Sigmoid colon (tissue), 7 donors: ENCODE results near the gene GDF10. TPM values are rescaled to one million over a fixed set of nuclear protein-coding genes. Genes with fewer than 3 reads are reported as not detected.

Experiments used
- DNase-seq: peaks from one replicate; pipeline ENCODE4 v3.0.0-alpha.2; 2019
- H3K27ac ChIP-seq, 4 donors: fragments of 200-600 bp; sonication (generic); one replicate each; pipeline ENCODE4 v1.5.1; 2016 to 2019; ENCODE audit warnings: mild to moderate bottlenecking in 1 of 4
- H3K27me3 ChIP-seq, 3 donors: fragments of 200-600 bp; sonication (generic); one replicate each; pipeline ENCODE4 v1.5.1; 2019; ENCODE audit warnings: mild to moderate bottlenecking in 1 of 3
- H3K36me3 ChIP-seq, 4 donors: fragments of 200-600 bp; sonication (generic); one replicate each; pipeline ENCODE4 v1.5.1; 2016 to 2019
- H3K4me1 ChIP-seq, 4 donors: fragments of 200-600 bp; sonication (generic); one replicate each; pipeline ENCODE4 v1.5.1; 2017 to 2019
- H3K4me3 ChIP-seq, 4 donors: fragments of 200-600 bp; sonication (generic); one replicate each; pipeline ENCODE4 v1.5.1; 2017 to 2019; ENCODE audit warnings: mild to moderate bottlenecking in 2 of 4, moderate library complexity in 1 of 4
- H3K9me3 ChIP-seq, 4 donors: fragments of 200-600 bp in 3 of 4; sonication (generic) in 3 of 4; one replicate each; pipeline versions ENCODE4 v1.5.1 to v1.6.1; 2013 to 2019
- EP300 ChIP-seq, 4 donors: sonication (generic); formaldehyde crosslinking; IDR thresholded peaks; one replicate each; pipeline ENCODE4 v1.6.1; 2017; ENCODE audit warnings: antibody characterized with exemption in 4 of 4
- POLR2A ChIP-seq, 2 donors: fragments of 450-650 bp; IDR thresholded peaks; one replicate each; pipeline ENCODE4 v1.6.1; 2016; ENCODE audit warnings: antibody characterized with exemption in 2 of 2, mild to moderate bottlenecking in 2 of 2, moderate library complexity in 2 of 2
- POLR2AphosphoS5 ChIP-seq, 4 donors: sonication (generic); formaldehyde crosslinking; IDR thresholded peaks; one replicate each; pipeline ENCODE4 v1.6.1; 2017; ENCODE audit warnings: antibody characterized with exemption in 4 of 4
- WGBS, 2 donors: extraction: QIAGEN DNeasy Blood & Tissue Kit; methylation state at CpG; one replicate each; pipeline ENCODE4 v1.1.7; 2013; 5-methylcytosine and 5-hydroxymethylcytosine counted together
- intact Hi-C: fragments of 100-400 bp; cut with DNase I; formaldehyde crosslinking; loops from one replicate; pipeline ENCODE4 v1.15.1; 2023
- polyA plus RNA-seq, 3 donors: library from polyadenylated mRNA; stranded (reverse); fragments of 200-250 nt; gene quantifications; one replicate each; pipeline ENCODE4 v1.2.3, GENCODE V29; 2013
- total RNA-seq, 4 donors: library from RNA; depleted of rRNA; stranded (reverse); fragments of >200 nt; gene quantifications; one replicate each; pipeline ENCODE4 v1.1.0, GENCODE V29; 2016
- TF ChIP-seq, protein P1 (sequence below), 4 experiments: fragments of 450-650 bp in 3 of 4; fragments of 200-600 bp in 1 of 4; IDR thresholded peaks; one replicate each; pipeline ENCODE4 v1.5.1; 2016 to 2019; ENCODE audit warnings: antibody characterized with exemption in 4 of 4, mild to moderate bottlenecking in 3 of 4, moderate library complexity in 2 of 4
- donor health status: healthy with polysubstance abuse.
- donor health status: Bipolar disorder and iron deficiency.
- donor health status: healthy.

GDF10 gene
- total and polyA plus RNA-seq, 7 donors, result 0.67 to 11.9 (median 4.4) TPM; not detected in 2

DNA sequence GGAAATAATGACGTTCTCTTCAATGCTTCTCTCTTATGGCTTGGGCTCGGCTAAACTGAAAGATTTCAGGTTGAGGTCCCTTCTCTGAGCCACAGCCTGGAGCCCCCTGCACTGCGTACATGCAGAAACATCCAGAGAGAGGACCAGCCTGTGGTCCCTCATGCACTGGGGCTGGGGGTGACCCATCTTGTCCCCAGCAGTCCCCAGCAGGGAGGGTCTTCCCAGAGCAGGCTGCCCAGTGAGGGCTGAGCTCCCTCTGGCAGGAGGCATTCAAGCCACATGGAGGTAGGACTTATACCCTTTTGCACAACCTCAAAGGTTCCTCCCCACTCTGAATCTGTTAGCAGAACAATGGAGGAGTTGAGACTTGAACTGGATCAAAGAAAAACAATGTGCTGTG lies 7.4 kb downstream of the GDF10 start:
- intact Hi-C loops, result no loop called here
- 90 to 91% methylated on average over 3 of the region's 3 CpGs for WGBS, 2 donors
- Histone ChIP-seq H3K27me3 (peaks cover 0 to 13% (median 8%) of the 10 kb centered on the region in 3 donors), H3K36me3 (no peaks in the 10 kb centered on the region), H3K27ac (no peak overlapping the region), H3K9me3 (no peaks in the 10 kb centered on the region), H3K4me3 (no peak overlapping the region), H3K4me1 (peaks cover 0 to 5% (median 1%) of the 10 kb centered on the region in 4 donors)
- no peak for DNase-seq
- TF ChIP-seq, protein P1, sequence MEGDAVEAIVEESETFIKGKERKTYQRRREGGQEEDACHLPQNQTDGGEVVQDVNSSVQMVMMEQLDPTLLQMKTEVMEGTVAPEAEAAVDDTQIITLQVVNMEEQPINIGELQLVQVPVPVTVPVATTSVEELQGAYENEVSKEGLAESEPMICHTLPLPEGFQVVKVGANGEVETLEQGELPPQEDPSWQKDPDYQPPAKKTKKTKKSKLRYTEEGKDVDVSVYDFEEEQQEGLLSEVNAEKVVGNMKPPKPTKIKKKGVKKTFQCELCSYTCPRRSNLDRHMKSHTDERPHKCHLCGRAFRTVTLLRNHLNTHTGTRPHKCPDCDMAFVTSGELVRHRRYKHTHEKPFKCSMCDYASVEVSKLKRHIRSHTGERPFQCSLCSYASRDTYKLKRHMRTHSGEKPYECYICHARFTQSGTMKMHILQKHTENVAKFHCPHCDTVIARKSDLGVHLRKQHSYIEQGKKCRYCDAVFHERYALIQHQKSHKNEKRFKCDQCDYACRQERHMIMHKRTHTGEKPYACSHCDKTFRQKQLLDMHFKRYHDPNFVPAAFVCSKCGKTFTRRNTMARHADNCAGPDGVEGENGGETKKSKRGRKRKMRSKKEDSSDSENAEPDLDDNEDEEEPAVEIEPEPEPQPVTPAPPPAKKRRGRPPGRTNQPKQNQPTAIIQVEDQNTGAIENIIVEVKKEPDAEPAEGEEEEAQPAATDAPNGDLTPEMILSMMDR (IDR thresholded peaks at IDR 0.05), result no peak
- no peak for TF ChIP-seq EP300 (IDR thresholded peaks at IDR 0.05)
- TF ChIP-seq POLR2AphosphoS5 (IDR thresholded peaks at IDR 0.05), result no peak
- no peak for TF ChIP-seq POLR2A (IDR thresholded peaks at IDR 0.05)

GRCh38 chr10:47308775-47309174 lies 8.8 kb downstream of the GDF10 start:
- Histone ChIP-seq H3K27me3 (peaks cover 0 to 4% (median 0%) of the 10 kb centered on the region in 3 donors), H3K4me3 (no peak overlapping the region), H3K4me1 (peaks cover 0 to 5% (median 1%) of the 10 kb centered on the region in 4 donors), H3K27ac (no peak overlapping the region), H3K36me3 (no peaks in the 10 kb centered on the region), H3K9me3 (no peaks in the 10 kb centered on the region)
- no peak for DNase-seq
- 84 to 85% methylated on average over 9 of the region's 9 CpGs for WGBS, 2 donors
- TF ChIP-seq POLR2AphosphoS5 (IDR thresholded peaks at IDR 0.05) (no peak), EP300 (IDR thresholded peaks at IDR 0.05) (no peak), POLR2A (IDR thresholded peaks at IDR 0.05) (no peak)
- TF ChIP-seq, protein P1 (IDR thresholded peaks at IDR 0.05), result no peak
- intact Hi-C loops, result no loop called here

GRCh38 chr10:47309408-47310089 lies 9.6 kb downstream of the GDF10 start:
- no peak for DNase-seq
- H3K4me3 ChIP-seq, result no peak overlapping the region
- no peak for TF ChIP-seq POLR2AphosphoS5 (IDR thresholded peaks at IDR 0.05)
- no peak for TF ChIP-seq EP300 (IDR thresholded peaks at IDR 0.05)
- TF ChIP-seq, protein P1 (IDR thresholded peaks at IDR 0.05), result no peak
- no peak for TF ChIP-seq POLR2A (IDR thresholded peaks at IDR 0.05)
- H3K27ac ChIP-seq, result no peak overlapping the region
- H3K36me3 ChIP-seq, result no peaks in the 10 kb centered on the region
- intact Hi-C loops, result loop anchor here (2.0 kb wide), 2 partner anchors 263 to 285 kb away; no protein-coding TSS in a partner anchor
- H3K4me1 ChIP-seq, result peaks cover 0 to 5% (median 1%) of the 10 kb centered on the region in 4 donors
- peaks cover 0 to 4% (median 0%) of the 10 kb centered on the region in 3 donors for H3K27me3 ChIP-seq
- H3K9me3 ChIP-seq, result no peaks in the 10 kb centered on the region
- WGBS, 2 donors, result 88 to 89% methylated on average over 34 of the region's 34 CpGs

DNA sequence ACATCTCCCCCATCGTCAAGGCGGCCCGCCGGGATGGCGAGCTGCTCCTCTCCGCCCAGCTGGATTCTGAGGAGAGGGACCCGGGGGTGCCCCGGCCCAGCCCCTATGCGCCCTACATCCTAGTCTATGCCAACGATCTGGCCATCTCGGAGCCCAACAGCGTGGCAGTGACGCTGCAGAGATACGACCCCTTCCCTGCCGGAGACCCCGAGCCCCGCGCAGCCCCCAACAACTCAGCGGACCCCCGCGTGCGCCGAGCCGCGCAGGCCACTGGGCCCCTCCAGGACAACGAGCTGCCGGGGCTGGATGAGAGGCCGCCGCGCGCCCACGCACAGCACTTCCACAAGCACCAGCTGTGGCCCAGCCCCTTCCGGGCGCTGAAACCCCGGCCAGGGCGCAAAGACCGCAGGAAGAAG lies 10.1 kb downstream of the GDF10 start:
- 96 to 97% methylated on average over 37 of the region's 37 CpGs for WGBS, 2 donors
- peaks cover 0 to 5% (median 1%) of the 10 kb centered on the region in 4 donors for H3K4me1 ChIP-seq
- H3K27me3 ChIP-seq, result peaks cover 0 to 4% (median 0%) of the 10 kb centered on the region in 3 donors
- no peaks in the 10 kb centered on the region for H3K9me3 ChIP-seq
- no peak for DNase-seq
- H3K36me3 ChIP-seq, result no peaks in the 10 kb centered on the region
- intact Hi-C loops, result loop anchor here (2.0 kb wide), 2 partner anchors 263 to 285 kb away; no protein-coding TSS in a partner anchor
- TF ChIP-seq POLR2AphosphoS5 (IDR thresholded peaks at IDR 0.05) (no peak), POLR2A (IDR thresholded peaks at IDR 0.05) (no peak), EP300 (IDR thresholded peaks at IDR 0.05) (no peak)
- TF ChIP-seq, protein P1 (IDR thresholded peaks at IDR 0.05), result no peak
- H3K27ac ChIP-seq, result no peak overlapping the region
- no peak overlapping the region for H3K4me3 ChIP-seq
